ENCODE data around the gene SGSM2. TPM values are rescaled to one million over a fixed set of nuclear protein-coding genes. Genes with fewer than 3 reads are reported as not detected.

Gene SGSM2
- total RNA-seq, 1 donor from 2014 or later, result 57.1 TPM

- no peak for DNase-seq (ENCODE audit: low spot score in 2 of 2)
- no peak for FAIRE-seq
Measured at GRCh38 chr17:2331303-2331702, 6.0 kb upstream of the SGSM2 start.

- no peak for FAIRE-seq
- peak in 1 of 2 donors; percentile 31 for DNase-seq (ENCODE audit: low spot score in 2 of 2)
Measured at GRCh38 chr17:2335726-2336214, 1.5 kb upstream of the SGSM2 start.

- FAIRE-seq, result no peak
- DNase-seq (ENCODE audit: low spot score in 2 of 2), result peak; percentile 98 to 99
Measured at GRCh38 chr17:2336215-2336851, 968 bp upstream of the SGSM2 start, which contains the start of gene TSR1. Gene TSR1, minus strand, starts transcription at chr17:2336457. Its CDS starts 30 bp downstream, at chr17:2336427.

GRCh38 chr17:2337544-2338314 lies 428 bp downstream of the SGSM2 start:
- FAIRE-seq (no peak), DNase-seq (ENCODE audit: low spot score in 2 of 2) (peak; percentile 75 to 78)

- FAIRE-seq (no peak), DNase-seq (ENCODE audit: low spot score in 2 of 2) (peak in 1 of 2 donors; percentile 30)
Measured at GRCh38 chr17:2338315-2338657, 985 bp downstream of the SGSM2 start.

GRCh38 chr17:2343421-2343820 lies 6.1 kb downstream of the SGSM2 start:
- DNase-seq (ENCODE audit: low spot score in 2 of 2) (no peak), FAIRE-seq (no peak)

- FAIRE-seq (no peak), DNase-seq (ENCODE audit: low spot score in 2 of 2) (no peak)
Measured at GRCh38 chr17:2344528-2344927, 7.2 kb downstream of the SGSM2 start.

GRCh38 chr17:2346475-2346874 lies 9.2 kb downstream of the SGSM2 start:
- DNase-seq (ENCODE audit: low spot score in 2 of 2) (no peak), FAIRE-seq (no peak)

GRCh38 chr17:2347805-2348685 lies 10.7 kb downstream of the SGSM2 start:
- DNase-seq (ENCODE audit: low spot score in 2 of 2) (peak in 1 of 2 donors; percentile 51), FAIRE-seq (no peak)

- FAIRE-seq, result no peak
- no peak for DNase-seq (ENCODE audit: low spot score in 2 of 2)
Measured at GRCh38 chr17:2351269-2351668, 14.0 kb downstream of the SGSM2 start.

- FAIRE-seq (no peak), DNase-seq (ENCODE audit: low spot score in 2 of 2) (no peak)
Measured at GRCh38 chr17:2354311-2354710, 17.0 kb downstream of the SGSM2 start.

- FAIRE-seq (no peak), DNase-seq (ENCODE audit: low spot score in 2 of 2) (no peak)
Measured at GRCh38 chr17:2357237-2357636, 19.9 kb downstream of the SGSM2 start.

GRCh38 chr17:2357931-2358434 lies 20.7 kb downstream of the SGSM2 start:
- DNase-seq (ENCODE audit: low spot score in 2 of 2), result no peak
- FAIRE-seq, result no peak

GRCh38 chr17:2361010-2361760 lies 23.9 kb downstream of the SGSM2 start:
- DNase-seq (ENCODE audit: low spot score in 2 of 2), result no peak
- FAIRE-seq, result no peak

- FAIRE-seq (no peak), DNase-seq (ENCODE audit: low spot score in 2 of 2) (no peak)
Measured at GRCh38 chr17:2362016-2362415, 24.7 kb downstream of the SGSM2 start.

- DNase-seq (ENCODE audit: low spot score in 2 of 2) (no peak), FAIRE-seq (no peak)
Measured at GRCh38 chr17:2362416-2362815, 25.1 kb downstream of the SGSM2 start.

- FAIRE-seq (no peak), DNase-seq (ENCODE audit: low spot score in 2 of 2) (no peak)
Measured at GRCh38 chr17:2362881-2363280, 25.6 kb downstream of the SGSM2 start.

- no peak for DNase-seq (ENCODE audit: low spot score in 2 of 2)
Measured at GRCh38 chr17:2363318-2363717, 26.0 kb downstream of the SGSM2 start.

GRCh38 chr17:2363851-2364762 lies 26.8 kb downstream of the SGSM2 start:
- DNase-seq (ENCODE audit: low spot score in 2 of 2), result peak in 1 of 2 donors; percentile 28
- FAIRE-seq, result no peak

More at GRCh38 chr17:2363318-2363717, 26.0 kb downstream of the SGSM2 start:
- no peak for FAIRE-seq
